Measurements from ENCODE around the gene AJAP1.

DNA sequence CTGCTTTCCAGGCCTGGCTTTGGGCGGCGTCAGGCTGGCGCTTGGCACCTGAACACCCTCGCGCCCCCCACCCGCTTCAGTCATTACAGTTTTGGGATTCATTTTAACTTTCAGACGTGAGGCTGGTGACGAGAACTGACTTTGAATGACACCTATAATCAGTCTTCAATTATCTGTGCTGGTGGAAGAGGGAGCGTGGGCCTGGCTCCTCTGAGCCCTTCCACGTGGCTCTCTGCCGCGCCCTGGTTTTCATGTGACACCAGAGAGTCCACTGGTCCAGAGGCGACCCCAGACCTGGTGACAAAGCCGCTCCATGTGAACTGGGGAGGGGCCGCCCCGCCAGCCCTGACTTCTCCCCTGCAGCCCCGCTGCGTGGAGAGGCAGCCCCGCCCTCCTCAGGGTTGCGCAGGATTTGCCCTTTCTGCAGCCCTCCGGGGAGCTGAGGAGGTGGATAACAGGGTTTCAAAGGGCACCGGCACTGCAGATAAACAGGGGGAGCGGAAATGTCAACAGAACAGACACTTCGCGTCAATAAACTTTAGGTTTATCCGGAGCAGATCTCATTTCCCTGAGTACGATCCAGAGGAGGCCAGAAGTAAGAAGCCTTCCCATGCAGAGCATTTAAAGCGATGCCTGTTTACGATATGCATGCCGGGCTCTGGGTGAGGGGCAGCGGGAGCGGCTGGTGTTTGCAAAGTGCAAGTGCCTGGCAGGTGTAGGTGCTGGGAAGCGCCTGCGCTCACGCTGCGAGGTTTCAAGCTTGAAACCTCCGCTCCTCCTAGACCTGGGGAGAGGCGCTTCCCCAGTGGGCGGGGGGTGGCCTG is 56.4 kb downstream of the AJAP1 start:
- TF ChIP-seq, protein P1, sequence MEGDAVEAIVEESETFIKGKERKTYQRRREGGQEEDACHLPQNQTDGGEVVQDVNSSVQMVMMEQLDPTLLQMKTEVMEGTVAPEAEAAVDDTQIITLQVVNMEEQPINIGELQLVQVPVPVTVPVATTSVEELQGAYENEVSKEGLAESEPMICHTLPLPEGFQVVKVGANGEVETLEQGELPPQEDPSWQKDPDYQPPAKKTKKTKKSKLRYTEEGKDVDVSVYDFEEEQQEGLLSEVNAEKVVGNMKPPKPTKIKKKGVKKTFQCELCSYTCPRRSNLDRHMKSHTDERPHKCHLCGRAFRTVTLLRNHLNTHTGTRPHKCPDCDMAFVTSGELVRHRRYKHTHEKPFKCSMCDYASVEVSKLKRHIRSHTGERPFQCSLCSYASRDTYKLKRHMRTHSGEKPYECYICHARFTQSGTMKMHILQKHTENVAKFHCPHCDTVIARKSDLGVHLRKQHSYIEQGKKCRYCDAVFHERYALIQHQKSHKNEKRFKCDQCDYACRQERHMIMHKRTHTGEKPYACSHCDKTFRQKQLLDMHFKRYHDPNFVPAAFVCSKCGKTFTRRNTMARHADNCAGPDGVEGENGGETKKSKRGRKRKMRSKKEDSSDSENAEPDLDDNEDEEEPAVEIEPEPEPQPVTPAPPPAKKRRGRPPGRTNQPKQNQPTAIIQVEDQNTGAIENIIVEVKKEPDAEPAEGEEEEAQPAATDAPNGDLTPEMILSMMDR (IDR thresholded peaks at IDR 0.05) = no peak
- no peak for TF ChIP-seq ZFX (IDR thresholded peaks at IDR 0.05; ENCODE audit: borderline replicate concordance)
